Stimulated activated CD8-positive, alpha-beta memory T cell treated with anti-CD3 and anti-CD28 coated beads, Interleukin-12 subunit alpha, Interleukin-12 subunit beta, amount 100 ng/mL, for 24 hours (primary cell): ENCODE data around the gene MICAL2.

Source experiments
- DNase-seq: peaks from one replicate; pipeline ENCODE4 v3.0.0-alpha.2; 2020; ENCODE audit errors: extremely low read depth

Gene MICAL2

GRCh38 chr11:12287009-12287373, 176.6 kb downstream of the MICAL2 start:
- DNase-seq, result no peak

GRCh38 chr11:12287374-12288211, 177.2 kb downstream of the MICAL2 start:
- no peak for DNase-seq

GRCh38 chr11:12288212-12288930, 178.0 kb downstream of the MICAL2 start:
- no peak for DNase-seq

GRCh38 chr11:12288931-12289666, 178.7 kb downstream of the MICAL2 start:
- DNase-seq, result no peak

- DNase-seq, result no peak
Observed at GRCh38 chr11:12289667-12290476, 179.5 kb downstream of the MICAL2 start.

GRCh38 chr11:12290477-12290922, 180.1 kb downstream of the MICAL2 start:
- DNase-seq, result no peak

GRCh38 chr11:12291313-12291712, 180.9 kb downstream of the MICAL2 start:
- no peak for DNase-seq

- no peak for DNase-seq
Observed at GRCh38 chr11:12291766-12292165, 181.4 kb downstream of the MICAL2 start.

- DNase-seq, result no peak
Observed at GRCh38 chr11:12292766-12293165, 182.4 kb downstream of the MICAL2 start.

- no peak for DNase-seq
Observed at GRCh38 chr11:12293486-12293885, 183.1 kb downstream of the MICAL2 start.

- DNase-seq, result no peak
Observed at GRCh38 chr11:12294613-12295012, 184.2 kb downstream of the MICAL2 start.

GRCh38 chr11:12295943-12296342, 185.6 kb downstream of the MICAL2 start:
- no peak for DNase-seq

GRCh38 chr11:12298610-12299009, 188.2 kb downstream of the MICAL2 start:
- no peak for DNase-seq

GRCh38 chr11:12301379-12301778, 191.0 kb downstream of the MICAL2 start:
- no peak for DNase-seq

- no peak for DNase-seq
Observed at GRCh38 chr11:12303421-12304149, 193.2 kb downstream of the MICAL2 start.

- DNase-seq, result no peak
Observed at GRCh38 chr11:12306830-12307229, 196.4 kb downstream of the MICAL2 start.

GRCh38 chr11:12312132-12312531, 201.7 kb downstream of the MICAL2 start:
- DNase-seq, result no peak
